Fibroblast of upper back skin (primary cell): ENCODE data around the gene MGP.

ENCODE experiments used
- DNase-seq: peaks from one replicate; pipeline ENCODE4 v3.0.0-alpha.2; 2013

MGP gene

DNA sequence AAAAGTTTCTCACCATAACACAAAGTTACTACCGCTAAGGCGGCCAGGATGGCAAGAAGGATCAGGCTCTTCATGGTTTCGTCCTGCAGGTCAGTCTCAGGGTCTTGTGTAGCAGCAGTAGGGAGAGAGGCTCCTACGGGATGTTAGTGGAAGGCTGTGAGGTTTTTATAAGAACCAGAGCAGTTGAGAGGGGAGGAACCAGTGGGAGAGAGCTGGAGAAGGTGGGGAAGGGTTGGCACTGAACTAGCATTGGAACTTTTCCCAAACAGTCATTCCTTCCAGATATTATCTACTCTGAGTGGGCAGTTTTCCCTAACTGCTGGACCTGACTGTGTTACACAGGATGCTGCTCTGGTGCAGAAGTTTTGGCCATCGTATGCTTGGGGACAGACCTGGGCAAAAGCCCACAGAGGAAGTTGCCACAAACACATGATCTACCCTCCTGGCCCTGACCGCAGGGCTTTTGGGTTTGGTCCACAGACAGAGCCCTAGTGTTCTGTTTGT is at the start of gene MGP:
TSS of gene MGP (minus strand) at position 137 of the 504 bp plus-strand sequence. CDS start at position 74, 63 bp downstream.
- DNase-seq, result peak; percentile 67

DNA sequence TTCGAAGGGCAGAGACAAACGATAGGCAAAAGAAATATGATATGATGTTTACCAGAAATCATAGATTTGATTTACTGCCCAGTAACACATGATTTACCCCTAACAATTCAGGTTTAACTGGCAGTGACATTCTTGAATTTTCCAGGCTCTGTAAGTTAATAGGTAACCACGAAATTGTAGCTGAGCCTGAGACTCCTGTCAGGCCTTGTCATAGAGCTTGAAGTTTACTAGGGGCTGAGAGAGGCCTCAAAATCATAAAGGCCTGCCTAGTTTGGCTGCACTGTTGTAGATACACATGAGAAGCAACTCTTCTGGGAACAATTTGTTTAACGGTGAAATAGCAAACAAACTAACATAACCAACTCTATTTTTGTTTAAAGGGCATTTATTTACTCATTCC is 49.4 kb upstream of the MGP start:
- DNase-seq, result no peak

DNA sequence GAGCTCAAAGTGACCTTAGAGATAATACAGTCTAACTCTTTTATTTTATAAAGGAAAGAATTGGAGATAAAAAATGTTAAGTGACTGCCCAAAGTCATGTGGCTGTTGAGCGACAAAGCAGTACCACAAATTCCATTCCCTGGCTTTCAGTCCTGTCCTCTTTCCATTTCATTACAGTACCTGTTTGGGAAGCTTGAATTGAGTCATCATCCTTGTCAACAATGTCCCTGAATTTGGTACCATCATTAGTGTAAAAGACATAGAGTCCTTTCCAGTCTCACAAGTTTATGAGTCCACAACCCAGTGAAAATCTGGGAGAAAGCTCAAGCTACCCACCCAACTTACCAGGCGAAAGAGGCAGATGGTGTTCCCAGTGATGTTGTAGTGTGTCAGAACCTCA is 48.9 kb upstream of the MGP start:
- DNase-seq, result no peak

DNA sequence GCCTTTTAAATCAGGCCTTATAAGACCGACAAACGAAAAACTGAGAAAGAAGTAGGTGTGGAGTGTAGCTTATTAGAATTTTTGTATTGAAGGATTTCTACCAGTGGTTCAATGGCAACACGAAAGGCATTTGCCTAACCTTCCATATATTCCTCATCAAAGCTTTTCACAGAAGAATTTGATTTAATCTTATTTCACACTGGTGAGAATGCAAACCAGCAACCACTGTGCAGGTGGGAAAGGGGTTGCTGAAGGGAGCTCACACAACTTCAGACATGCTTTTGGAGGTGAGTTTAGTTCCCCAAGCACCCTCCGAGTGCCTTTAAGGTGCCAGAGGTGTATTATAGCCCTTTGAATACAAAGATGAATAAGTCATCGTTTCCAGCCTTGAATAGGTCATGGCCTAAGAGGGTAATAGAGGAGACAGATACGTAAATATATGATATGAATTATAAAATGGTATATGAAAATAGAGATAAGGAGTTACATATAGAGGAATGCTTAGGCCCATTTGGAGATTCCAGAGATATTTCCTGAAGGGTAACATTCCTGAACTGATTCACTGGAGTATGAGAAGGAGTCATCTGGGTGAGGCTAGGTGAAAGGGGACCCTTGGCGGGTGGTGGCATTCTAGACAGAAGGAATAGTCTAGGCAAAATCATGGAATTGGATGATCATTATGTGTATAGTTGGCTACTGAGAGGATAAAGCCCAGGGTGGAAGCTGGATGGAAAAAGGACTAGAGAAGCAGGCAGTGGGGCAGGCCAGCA is 46.3 kb upstream of the MGP start:
- DNase-seq, result no peak

DNA sequence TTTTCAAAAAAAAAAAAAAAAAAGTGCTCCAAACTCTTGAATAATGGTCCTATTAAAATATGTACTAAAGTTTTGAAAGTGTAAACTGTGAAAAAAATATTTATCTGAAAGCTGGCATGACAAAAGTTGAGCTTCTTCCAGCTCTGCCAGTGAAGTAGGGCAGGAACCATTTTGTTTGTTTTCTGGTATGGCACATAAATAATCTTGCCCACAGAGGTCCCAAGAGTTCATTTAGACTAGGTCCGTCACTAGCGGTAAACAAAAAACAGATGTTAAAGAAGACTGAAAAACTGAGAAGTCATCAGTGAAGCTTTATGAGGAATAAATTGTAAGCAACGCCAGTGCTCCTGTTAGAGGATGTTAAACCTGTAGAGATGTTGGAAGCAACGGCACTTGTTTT is 45.7 kb upstream of the MGP start:
- DNase-seq, result no peak

DNA sequence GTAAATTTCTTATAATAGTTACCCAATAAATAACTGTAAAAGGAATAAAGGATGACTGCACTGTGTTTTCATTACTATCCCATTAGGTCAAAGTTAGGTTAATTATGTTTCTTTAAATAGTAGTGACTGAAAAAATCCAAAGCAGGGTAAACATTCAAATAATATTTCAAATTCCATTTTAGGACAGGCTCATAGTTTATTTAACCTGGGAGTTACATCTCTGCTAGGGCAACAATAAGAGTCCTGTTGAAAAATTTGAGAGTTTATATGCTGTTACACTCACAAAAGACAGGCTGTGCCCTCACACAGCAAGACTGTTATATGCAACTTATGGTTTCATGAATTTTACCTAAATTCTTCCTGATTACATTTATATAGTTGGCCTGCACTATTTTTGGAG is 44.6 kb upstream of the MGP start:
- no peak for DNase-seq

DNA sequence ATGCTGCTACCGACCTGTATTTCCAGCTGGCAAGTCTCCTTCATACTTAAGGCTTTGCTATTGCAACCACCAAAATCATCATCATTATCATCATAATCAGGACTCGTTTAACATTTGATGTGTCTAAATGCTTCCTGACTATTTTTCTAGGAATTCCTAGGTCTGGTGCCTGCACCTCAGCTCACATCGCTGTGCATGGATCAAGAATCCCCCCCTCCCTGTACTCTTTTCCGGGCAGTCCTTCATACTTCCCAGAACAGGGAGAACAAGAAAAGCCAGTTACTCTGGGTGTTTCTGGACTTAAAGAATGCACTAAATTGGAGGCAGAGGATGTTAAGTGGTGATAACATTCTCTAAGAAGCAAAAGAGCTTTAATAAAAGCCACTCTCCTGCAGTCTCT is 43.3 kb upstream of the MGP start:
- no peak for DNase-seq

DNA sequence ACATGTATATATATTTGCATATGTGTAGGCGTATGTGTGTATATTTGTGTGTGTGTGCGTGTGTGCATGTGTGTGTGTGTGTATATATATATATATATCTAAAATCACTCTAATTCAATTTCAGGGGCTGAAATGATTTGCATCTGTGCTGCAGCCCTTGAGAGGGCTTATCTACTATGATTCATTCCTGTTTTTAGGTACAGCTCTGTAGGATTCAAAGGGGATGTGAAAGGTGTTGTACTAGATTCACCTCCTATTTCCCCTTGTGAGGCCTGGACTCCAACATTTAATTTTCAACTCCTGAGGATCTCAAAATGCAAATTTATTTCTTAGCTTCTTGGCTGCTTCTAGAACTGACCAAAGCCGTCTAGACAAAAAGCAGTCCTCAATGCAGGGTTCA is 41.6 kb upstream of the MGP start:
- no peak for DNase-seq

DNA sequence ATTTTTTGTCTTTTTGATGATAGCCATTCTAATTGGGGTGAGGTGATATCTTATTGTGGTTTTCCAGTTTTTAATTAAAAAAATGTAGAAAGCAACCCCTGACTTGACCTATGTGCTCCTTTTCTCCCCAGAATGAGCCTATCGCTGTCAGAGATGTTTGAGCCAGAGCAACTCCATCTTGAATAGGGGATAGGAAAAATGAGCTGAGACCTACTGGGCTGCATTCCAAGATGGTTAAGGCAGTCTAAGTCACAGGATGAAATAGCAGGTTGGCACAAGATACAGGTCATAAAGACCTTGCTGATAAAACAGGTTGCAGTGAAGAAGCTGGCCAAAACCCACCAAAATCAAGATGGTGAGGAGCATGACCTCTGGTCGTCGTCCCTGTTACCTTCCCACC is 38.9 kb upstream of the MGP start:
- no peak for DNase-seq

DNA sequence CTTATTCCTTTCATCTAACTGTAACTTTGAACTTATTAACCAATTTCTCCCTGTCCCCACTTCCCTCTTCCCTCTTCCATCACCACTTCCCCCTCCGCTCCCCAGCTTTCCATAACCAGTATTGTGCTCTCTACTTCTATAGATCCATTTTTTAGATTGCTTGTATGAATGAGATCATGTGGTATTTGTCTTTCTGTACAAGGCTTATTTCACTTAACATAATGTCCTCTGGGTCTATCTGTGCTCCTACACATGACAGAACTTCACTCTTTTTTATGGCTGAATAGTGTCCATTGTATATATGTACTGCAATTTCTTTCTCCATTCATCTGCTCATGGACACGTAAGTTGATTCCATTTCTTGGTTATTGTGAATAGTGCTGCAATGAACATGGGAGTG is 38.3 kb upstream of the MGP start:
- DNase-seq, result no peak

DNA sequence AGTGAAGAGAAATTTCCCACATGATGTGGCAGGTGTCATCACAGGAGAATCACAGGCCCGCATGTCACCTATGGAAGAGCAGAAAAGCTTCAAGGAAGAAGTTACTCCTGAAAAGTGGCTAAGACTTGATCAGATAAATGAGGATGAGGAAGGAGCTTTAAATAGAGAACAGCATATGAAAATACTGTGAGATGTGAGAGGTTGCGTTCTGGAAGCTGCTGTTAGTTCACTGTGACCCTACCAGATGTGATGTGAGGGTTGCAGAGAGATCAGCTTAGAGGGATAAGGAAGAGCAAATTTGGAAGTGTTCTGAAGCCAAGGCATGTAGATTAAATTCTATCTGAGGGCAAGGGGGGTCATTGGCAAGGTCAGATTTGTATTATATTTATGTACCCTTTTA is 35.6 kb upstream of the MGP start:
- DNase-seq, result no peak

DNA sequence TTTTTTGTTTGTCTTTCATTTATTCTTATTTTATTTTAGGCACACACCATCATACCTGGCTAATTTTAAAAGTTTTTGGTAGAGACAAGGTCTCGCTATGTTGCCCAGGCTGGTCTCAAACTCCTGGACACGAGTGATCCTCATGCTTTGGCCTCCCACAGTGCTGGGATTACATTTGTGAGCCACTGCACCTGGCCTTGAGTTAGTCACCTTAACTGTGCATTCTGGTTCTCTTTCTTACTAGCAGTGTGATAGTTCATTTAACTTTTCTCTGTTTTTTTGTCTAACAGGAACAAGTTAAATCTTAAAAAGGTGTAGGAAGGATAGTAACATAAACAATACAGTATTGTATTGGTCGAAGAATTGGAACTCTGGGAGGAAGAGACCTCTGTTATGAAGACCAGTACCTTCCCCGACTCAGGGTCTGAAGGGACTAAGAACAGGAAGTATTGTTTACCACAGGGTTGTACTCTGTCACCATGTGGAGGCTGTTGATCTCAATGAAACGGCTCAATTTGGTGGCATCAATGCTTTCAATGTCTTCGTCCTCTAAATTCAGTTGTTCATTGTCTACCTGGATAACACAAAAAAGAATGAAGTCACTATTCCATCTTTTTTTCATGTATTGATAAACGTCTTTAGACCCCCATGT is 34.9 kb upstream of the MGP start:
- DNase-seq, result no peak

DNA sequence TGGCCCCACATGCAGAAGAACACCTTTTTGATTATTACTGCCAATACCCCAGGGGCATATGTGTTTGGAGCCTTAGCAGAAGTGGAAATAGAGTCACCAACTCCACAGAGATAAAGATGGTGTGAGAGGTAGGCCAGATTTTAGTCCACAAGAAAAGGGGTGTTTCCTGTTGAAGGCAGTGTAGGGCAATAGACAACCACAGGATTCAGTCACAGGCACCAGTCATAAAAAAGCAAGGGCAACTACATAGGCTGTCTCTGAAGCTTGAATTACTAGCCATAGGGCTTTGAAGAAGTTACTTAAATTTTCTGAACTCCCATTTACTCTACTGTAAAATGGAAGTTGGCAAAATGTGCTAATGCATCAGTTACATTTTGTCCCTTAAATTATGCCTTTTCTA is 33.8 kb upstream of the MGP start:
- DNase-seq, result no peak

DNA sequence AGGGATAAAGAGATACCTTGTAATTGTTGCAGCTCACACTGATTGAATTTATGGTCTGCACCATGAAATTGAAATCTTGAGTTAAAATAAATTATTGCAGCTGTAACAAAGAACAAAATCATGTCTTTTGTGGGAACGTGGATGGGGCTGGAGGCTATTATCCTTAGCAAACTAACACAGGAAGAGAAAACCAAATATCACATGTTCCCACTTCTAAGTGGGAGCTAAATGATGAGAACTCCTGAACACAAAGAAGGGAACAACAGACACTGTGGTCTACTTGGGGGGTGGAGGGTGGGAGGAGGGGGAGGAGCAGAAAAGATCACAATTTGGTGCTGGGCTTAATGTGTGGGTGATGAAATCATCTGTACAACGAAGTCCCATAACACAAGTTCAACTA is 30.1 kb upstream of the MGP start:
- DNase-seq, result no peak

DNA sequence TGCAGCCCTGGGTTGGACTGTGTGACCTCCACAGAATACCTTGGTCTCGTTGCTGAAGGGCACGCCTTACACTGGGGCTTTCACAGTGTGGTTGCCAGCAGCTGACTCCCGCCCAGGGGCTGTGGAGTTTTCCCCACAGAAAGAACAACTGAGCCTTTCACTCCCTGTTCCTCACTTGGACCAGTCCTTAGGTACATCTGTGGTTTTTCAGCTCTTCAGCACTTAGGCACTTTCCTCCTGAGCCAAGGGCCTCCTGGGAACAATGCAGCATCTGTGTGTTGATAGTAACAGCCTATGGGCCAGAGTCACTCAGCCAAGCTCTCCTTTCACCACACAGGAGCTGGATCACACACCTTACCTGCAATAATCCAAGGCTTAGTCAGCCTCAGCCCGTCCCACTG is 27.7 kb upstream of the MGP start:
- no peak for DNase-seq

DNA sequence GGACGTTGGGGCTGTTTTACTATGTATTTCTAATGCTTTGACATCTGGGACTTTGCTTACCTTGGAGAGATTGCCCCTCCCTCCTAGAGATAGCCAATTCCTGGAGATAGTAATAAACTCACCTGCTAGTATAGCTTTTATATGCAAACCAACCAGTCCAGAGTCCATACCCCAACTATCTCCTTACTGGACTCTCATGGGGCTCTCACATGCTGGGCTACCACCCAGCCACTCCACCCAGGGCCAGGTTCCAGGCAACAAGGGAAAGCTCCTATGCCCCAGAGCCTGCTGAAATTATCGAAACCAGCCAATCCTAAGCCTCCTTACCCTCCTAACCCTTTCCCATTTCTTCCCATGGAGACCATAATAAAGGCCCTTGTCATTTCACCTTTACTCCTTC is 25.5 kb upstream of the MGP start:
- DNase-seq, result no peak

DNA sequence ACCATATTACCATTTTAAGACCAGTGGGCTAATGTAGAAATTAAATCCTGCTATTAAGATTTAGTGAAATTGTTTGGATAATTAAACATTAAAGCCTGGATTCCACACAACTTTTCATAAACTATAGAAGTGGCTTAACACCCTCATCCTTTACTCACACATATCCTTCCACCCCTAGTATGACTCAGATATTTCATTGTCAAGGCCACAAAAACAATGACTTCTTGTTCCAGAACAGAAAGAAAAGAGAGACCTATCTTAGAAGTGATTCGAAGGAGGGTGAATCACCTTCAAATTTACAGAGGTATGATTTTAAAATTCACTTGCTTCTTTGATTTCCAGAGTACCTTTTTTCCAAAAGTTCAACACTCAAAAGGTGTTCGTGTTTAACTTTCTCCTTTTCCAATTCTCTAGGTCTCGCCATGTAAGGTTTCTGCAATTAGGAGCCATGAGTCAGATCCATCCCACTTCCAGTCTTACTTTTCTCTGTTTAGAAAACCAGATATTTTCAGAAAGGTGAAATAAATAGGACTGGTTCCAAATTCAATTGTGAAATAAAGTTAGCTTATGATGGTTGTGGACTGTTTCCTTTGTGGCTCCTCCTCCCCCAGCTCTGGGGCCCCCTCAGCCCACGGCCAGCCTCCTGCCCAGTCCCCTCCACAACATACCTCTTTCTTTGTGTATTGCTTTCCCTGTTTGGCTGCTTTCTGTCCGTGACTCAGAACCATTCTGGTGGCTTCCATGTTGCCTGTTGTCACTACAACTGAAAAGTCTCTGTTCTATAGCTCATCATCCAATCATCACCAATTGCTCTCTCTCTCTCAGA is 24.6 kb upstream of the MGP start:
- DNase-seq, result no peak

DNA sequence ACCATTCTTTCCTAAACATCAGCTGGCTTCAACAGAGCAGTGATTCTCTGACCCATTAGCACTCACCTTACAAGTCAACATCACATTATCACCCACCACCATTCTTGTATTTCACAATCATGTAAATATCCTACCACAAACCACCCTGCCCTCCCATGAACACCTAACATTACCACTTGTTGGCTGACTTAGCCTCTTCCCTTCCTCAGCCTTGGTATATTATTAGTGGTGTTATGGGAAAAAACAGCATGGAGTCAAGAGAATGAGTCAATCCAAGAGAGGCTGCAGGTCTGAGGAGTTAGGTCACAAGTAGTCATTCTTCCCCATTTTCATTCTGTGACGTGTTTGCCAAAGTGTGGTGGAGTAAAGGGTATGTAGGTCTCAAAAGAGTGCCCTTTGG is 22.3 kb upstream of the MGP start:
- DNase-seq, result no peak

DNA sequence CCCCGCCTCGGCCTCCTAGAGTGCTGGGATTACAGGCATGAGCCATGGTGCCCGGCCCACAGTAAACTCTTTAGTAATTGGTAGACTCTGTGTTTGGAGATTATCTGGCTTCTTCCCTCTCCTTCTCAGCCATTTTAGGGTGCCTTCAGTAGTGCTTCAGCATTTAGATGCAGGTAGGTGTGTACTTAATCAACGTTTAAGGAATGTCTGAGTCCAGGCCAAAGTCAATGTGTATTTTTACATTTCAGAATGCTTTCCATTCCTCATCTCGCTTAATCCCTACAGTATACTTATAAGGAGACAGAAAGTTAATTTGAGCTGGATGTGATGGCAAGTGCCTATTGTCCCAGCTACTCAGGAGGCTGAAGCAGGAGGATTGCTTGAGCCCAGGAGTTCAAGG is 20.5 kb upstream of the MGP start:
- no peak for DNase-seq

DNA sequence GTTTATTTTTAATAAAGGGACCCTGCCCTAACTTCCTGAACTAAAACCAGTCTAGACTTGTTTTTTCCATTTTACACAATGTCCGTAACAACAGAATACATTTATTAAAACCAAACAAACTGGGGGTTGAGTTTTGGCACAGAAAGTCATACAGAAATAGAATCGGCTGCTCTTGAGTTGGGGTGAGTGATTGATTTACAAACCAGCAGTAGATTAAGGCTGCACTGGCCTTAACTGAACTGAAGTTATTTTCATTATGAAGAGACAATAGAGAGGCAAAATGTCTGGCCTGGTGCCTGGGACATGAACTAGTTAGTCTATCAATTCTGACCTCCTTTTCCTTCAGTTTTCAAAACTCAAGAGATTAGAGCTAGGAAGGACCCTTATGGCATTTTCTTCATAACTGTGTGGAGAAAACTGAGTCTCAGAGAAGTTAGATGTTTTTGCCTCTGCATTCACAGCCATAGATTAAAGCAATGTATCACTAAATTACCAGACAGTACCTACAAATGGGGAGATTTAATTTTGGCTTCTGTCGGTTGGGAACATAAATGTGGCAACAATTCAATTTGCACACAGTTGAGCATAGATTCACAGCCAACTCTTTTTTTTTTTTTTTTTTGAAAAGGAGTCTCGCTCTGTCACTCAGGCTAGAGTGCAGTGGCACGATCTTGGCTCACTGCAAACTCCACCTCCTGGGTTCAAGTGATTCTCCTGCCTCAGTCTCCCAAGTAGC is 19.8 kb upstream of the MGP start:
- no peak for DNase-seq

DNA sequence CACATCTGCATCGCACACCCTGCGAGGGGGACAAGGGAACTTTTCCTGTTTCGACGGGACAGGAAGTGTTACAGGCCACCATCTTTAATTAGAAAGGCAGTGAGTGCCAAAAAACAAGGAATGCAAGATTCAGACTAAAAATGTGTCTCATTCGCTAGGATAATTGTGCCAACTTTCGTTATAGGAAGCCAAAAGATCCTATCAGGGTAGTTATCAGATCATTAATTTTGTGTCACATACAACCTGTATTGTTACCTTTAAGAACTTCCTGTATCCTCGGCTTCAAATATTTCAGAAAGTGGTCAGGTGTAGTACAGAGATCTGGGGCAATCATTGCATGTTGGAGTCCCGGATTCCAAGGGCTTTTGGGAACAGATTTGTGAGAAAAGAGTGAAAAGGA is 19.2 kb upstream of the MGP start:
- no peak for DNase-seq

DNA sequence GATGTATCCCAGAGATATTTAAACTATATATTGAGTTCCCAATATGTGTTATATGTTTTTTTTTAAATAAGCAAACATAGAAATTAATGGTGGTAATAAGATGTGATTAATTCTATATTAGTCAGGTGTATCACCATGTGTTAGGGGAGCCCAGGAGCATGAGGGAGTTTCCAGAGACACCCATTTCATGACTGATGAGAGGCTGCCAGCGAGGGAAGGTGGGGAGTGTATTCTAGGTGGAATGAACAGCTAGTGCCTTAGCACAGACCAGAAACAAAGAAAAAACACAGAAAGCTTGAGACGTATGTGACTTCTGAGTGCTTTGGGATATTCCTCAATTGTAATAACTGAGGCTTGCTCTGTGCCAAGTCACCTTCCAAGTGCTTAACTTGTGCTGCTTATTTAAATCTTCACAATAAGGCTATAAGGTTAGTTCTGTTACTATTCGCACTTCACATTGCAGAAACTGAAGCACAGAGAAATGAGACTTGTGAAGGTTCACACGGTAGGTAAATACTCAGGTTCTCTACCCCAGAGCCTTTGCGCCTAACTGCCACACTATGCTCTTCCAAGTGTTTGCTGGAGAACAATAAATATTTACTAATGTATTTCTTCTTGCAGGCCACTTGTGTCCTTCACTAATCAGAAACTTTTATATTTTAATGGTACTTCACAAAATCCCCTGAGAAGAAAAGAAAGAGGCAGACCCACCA is 17.9 kb upstream of the MGP start:
- no peak for DNase-seq
